ENCODE measurements around the gene RIMBP2.
A peak's percentile ranks its signal among the peaks of the same experiment; 100 is the strongest.
"Not testable (repeated sequence)": the region's sequence is repeated elsewhere in the genome, so short reads cannot be mapped to it uniquely, and the experiment has no call there.

Gene RIMBP2, protein sequence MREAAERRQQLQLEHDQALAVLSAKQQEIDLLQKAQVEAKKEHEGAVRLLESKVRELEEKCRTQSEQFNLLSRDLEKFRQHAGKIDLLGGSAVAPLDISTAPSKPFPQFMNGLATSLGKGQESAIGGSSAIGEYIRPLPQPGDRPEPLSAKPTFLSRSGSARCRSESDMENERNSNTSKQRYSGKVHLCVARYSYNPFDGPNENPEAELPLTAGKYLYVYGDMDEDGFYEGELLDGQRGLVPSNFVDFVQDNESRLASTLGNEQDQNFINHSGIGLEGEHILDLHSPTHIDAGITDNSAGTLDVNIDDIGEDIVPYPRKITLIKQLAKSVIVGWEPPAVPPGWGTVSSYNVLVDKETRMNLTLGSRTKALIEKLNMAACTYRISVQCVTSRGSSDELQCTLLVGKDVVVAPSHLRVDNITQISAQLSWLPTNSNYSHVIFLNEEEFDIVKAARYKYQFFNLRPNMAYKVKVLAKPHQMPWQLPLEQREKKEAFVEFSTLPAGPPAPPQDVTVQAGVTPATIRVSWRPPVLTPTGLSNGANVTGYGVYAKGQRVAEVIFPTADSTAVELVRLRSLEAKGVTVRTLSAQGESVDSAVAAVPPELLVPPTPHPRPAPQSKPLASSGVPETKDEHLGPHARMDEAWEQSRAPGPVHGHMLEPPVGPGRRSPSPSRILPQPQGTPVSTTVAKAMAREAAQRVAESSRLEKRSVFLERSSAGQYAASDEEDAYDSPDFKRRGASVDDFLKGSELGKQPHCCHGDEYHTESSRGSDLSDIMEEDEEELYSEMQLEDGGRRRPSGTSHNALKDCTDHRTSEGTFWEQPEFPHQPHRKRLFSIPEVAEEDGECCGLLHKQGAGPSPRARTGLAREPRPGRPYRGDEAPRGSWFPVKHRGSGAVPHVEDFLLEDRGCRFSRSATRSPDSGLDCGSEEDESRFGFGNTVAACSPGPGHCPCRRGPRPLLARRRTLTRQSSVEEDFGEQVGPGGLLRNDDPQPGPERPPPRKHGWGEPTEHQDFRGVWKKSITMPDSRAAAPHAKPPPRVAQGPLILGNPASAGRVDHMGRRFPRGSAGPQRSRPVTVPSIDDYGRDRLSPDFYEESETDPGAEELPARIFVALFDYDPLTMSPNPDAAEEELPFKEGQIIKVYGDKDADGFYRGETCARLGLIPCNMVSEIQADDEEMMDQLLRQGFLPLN (N-terminal part only)

DNA sequence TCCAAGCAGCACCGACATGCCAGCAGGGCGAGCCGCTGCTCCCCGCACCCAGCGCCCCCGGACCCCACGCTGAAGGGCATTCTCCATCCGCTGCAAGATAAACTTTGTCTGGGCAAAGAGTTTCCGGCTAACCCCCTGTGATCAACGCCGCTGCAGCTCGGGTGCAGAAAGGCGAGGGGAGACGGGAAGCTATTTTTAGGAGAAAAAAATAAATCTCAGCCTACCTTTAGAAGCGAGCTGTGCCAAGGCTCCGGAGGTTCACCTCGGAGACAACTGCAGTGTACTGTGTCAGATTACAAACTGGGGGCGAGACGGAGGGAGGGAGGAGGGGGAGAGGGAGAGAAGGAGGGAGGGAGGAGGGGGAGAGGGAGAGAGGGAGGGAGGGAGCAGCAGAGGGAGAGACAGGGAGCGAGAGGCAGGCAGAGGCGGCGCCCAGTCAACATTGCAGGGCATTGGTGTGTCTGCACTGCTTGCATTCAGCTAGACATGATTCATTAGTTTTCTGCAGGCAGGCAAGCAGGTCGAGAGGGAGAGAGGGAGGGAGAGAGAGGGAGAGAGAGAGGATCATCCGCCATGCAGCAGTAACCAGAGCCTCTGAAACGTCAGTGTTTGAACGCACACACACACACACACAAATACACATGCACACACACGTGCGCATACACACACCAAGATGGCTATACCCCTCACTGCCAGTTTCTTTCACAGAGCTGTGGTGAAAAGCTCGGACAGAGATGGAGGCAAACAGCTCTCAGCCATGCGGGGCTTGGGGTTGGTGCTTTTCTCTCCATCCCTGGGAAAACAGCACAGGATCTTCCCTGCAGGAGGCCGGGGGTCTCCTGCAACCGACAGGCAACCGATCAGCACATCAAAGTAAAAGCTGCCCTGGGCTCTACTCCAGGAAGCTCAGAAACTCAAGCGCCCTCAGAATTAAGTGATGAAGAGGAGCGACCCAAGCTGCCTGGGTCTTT, at the start of gene RIMBP2:
Gene RIMBP2 (minus strand): TSS at position 302 of the 971 bp plus-strand sequence. CDS start 237,286 bp downstream, outside the sequence.
- peak; percentile 86 for DNase-seq

DNA sequence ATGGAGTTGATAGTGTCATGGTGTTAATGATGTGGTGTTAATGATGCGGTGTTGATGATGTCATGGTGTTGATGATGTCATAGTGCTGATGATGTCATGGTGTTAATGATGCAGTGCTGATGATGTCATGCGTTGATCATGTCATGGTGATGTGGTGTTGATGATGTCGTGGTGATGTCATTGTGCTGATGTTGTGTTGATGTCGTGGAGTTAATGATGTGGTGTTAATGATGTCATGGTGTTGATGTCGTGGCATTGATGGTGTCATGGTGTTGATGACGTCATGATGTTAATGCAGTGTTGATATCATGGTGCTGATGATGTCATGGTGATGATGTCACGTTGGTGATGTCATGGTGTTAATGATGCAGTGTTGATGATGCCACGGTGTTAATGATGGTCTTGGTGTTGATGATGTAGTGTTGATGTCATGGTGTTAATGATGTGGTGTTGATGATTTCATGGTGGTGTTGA, 49.1 kb upstream of the RIMBP2 start:
- DNase-seq = no peak

DNA sequence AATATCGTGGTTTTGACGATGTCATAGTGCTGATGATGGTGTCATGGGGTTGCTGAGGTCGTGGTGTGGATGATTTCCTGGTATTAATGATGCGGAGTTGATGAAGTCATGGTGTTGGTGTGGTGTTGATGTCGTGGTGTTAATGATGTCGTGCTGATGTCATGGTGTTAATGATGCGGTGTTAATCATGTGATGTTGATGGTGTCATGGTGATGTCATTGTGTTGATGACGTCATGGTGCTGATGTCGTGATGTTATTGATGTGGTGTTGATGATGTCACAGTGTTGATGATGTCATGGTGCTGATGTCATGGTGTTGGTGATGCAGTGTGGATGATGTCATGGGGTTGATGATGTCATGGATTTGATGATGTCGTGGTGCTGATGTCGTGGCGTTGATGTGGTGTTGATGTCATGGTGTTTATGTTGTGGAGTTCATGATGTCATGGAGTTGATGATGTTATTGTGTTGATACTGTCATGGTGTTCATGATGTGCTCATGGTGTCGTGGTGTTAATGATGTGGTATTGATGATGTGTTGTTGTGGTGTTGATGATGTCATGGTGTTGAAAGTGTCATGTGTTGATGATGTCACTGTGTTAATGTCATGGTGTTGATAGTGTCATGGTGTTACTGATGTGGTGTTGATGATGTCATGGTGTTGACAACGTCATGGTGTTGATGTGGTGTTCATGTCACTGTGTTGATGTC, 48.5 kb upstream of the RIMBP2 start:
- DNase-seq = no peak

DNA sequence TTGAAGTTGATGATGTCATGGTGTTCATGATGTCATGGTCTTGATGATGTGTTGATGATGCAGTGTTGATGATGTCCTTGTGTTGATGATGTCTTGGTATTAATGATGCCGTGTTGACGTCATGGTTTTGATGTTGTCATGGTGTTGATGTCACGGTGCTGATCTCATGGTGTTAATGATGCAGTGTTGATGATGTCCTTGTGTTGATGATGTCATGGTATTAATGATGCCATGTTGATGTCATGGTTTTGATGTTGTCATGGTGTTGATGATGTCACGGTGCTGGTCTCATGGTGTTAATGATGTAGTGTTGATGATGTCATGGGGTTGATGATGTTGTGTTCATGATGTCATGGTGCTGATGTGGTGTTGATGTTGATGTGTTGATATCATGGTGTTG, 48.0 kb upstream of the RIMBP2 start:
- DNase-seq = no peak

- DNase-seq = no peak
Observed at GRCh38 chr12:130762319-130762675, 46.2 kb upstream of the RIMBP2 start.

DNA sequence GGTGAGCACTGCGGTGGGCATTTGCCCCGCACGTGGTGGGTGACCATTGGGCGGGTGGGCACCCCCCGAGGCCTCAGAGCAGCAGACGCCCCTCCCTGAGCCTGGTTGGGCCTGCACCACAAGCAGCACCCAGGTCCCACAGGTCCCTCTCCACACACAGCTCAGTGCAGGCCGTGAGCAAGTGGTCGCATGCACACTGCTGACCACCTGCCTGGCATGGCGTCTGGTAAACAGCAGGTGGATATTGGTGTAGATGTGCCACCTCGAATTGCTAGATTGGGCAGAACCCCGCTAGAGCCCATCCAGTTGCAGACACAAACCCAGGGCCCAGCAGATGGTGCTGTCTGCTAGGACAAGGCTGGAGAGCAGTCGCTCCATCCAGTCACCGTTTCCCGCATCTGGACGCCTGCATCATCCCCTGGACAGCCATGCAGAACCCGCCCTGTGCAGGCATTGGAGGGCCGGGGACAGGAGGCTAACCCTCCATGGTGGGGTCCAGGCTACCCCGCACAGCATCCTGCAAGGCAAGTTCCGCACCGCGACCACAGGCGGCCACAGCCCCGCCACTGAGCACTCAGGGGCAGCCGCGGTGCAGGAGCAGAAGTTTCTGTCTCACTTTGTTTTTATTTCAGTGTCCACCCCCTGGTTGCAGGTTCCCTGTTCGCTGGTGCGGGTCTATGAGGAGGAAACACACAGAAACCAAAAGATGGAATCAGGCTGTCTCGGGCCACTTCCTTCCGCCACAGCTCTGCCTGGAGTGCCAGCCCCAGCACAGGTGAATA, 45.6 kb upstream of the RIMBP2 start:
- peak; percentile 75 for DNase-seq

GRCh38 chr12:130754234-130754901, 38.3 kb upstream of the RIMBP2 start:
- no peak for DNase-seq

- peak; percentile 78 for DNase-seq
Observed at GRCh38 chr12:130752692-130753230, 36.7 kb upstream of the RIMBP2 start.

DNA sequence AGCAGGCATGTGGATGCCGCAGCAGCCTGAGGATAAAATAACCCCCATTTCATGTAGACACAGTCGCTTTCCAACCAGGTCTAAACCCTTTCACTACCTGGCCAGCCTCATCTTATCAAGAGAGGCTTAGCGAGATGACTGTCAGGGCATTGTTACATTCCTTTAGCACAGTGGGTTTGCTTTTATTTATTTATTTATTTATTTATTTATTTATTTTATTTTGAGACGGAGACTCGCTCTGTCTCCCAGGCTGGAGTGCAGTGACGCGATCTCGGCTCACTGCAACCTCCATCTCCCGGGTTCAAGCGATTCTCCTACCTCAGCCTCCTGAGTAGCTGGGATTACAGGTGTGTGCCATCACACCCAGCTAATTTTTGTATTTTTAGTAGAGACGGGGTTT, 35.9 kb upstream of the RIMBP2 start:
- not testable (repeated sequence) for DNase-seq

GRCh38 chr12:130748786-130749185, 32.7 kb upstream of the RIMBP2 start:
- DNase-seq = no peak

GRCh38 chr12:130747867-130748740, 32.0 kb upstream of the RIMBP2 start:
- peak; percentile 87 for DNase-seq

DNA sequence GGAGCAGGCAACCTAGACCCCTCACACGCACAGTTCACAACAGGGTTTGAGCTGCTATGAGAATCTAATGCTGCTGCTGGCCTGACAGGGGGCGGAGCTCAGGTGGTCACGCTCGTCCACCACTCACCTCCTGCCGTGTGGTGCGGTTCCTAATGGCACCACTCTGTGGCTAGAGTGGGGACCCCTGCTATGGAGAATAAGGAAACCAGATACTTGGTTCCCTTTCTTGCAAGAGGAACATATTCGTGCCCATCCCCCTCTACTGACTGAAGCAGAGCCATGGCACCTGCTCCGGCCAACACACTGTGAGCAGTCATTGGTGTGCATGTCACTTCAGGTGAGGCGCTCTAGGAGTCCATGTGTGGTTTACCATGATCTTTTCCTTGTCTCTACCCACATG, 30.4 kb upstream of the RIMBP2 start:
- DNase-seq = no peak

DNA sequence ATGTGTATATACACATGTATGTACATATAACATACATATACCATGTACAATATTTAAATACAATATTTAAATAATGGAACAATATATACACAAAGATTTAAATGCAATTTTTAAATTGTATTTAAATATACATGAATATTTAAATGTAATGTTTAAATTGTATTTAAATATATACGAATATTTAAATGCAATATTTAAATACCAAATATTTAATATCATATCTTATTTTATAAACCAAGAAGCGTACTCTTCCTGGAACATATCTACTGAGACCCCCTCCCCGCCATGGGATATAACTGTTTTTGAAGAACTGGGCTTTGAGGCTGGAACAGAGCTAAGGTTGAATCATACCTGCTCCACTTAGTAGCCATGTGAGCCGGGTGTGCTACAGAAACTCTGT, 29.8 kb upstream of the RIMBP2 start:
- no peak for DNase-seq

GRCh38 chr12:130744274-130744673, 28.2 kb upstream of the RIMBP2 start:
- DNase-seq = no peak

DNA sequence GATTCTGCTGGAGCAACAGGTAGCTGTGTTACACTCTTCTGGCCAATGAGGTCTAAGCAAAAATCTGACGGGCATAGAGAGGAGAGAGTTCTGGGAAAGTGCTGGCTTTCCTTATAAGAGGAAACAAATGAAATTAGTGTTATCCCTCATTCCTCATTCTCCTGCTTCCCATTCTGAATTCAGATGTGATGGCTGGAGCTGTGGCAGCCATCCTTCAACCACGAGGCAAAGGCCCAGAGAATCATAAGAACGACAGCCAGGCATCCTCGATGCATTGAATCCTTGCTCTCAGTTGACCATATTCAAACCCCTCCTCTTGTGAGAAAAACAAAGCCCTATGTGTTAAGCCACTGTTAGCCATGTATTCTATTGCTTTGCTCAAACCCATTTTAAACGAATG, 27.5 kb upstream of the RIMBP2 start:
- DNase-seq = no peak

- no peak for DNase-seq
Observed at GRCh38 chr12:130743176-130743575, 27.1 kb upstream of the RIMBP2 start.

GRCh38 chr12:130742716-130743115, 26.6 kb upstream of the RIMBP2 start:
- DNase-seq = no peak

DNA sequence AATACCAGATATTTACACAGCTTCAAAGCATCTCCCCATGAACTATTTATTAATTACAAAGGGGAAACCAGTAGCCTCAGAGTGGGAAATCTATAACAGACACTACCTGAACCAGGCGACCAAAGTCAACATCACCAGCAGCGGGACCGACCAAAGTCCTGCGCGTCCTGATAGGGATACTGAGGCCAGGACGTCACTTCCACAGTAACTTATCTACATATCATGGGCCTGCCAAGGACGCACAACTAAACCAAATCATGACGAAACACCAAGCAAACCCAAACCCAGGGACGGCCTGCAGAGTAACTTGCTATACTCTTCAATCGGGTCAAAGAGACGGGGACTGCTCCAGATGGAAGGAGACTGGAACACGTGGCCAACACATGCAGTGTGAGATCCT, 26.0 kb upstream of the RIMBP2 start:
- no peak for DNase-seq

All from retina (tissue), 1 donor.